OCI-LY7 (cell line): ENCODE results near the gene AIFM3. TPM values are rescaled to one million over a fixed set of nuclear protein-coding genes. Genes with fewer than 3 reads are reported as not detected.

ENCODE experiments used
- BruUV-seq: library from RNA; stranded (reverse); fragments of 400-500 nt; replicated peaks from 2 replicates; lab custom pipeline; 2021; lab: Mats Ljungman, UMichigan
- CTCF ChIA-PET: fragments of 300-600 bp; sonication (Branson Sonifier 250); formaldehyde crosslinking; loops from one replicate; lab custom pipeline; 2022; ENCODE audit warnings: antibody characterized with exemption; ENCODE audit not compliant: unreplicated experiment; lab: Charles Lee
- POLR2A ChIA-PET: fragments of 300-600 bp; sonication (Branson Sonifier 250); formaldehyde crosslinking; loops from one replicate; lab custom pipeline; 2022; ENCODE audit warnings: antibody characterized with exemption; lab: Charles Lee
- DNase-seq: peaks from one replicate; pipeline ENCODE4 v3.0.0-alpha.2; 2015; ENCODE audit warnings: low spot score
- H2AFZ ChIP-seq: fragments of 200-600 bp; sonication (generic), shearing (Covaris generic); 2 replicates; pipeline ENCODE4 v1.6.1; 2014; ENCODE audit warnings: mild to moderate bottlenecking, antibody characterized with exemption, low read length, moderate library complexity
- H3K27ac ChIP-seq: fragments of 200-600 bp; sonication (generic); 2 replicates; pipeline ENCODE4 v1.5.1; 2014; ENCODE audit warnings: mixed run types, low read depth, mild to moderate bottlenecking, moderate library complexity, low read length, inconsistent platforms; ENCODE audit not compliant: poor library complexity, severe bottlenecking
- H3K36me3 ChIP-seq: fragments of 200-600 bp; sonication (generic); 2 replicates; pipeline ENCODE4 v1.6.1; 2014; ENCODE audit warnings: mild to moderate bottlenecking, antibody characterized with exemption, low read length, moderate library complexity, mixed read lengths; ENCODE audit not compliant: insufficient read depth
- H3K4me1 ChIP-seq: fragments of 200-600 bp; sonication (generic); 2 replicates; pipeline ENCODE4 v1.5.1; 2014; ENCODE audit warnings: mild to moderate bottlenecking, low read length; ENCODE audit not compliant: insufficient read depth, poor library complexity, severe bottlenecking
- H3K4me2 ChIP-seq: fragments of 200-600 bp; sonication (generic); 2 replicates; pipeline ENCODE4 v1.6.1; 2014; ENCODE audit warnings: mild to moderate bottlenecking, low read length
- H3K4me3 ChIP-seq: fragments of 200-600 bp; sonication (generic); 2 replicates; pipeline ENCODE4 v1.5.1; 2014; ENCODE audit warnings: mild to moderate bottlenecking, low read depth, low read length; ENCODE audit not compliant: poor library complexity, severe bottlenecking
- H3K79me2 ChIP-seq: fragments of 200-600 bp; sonication (generic); 2 replicates; pipeline ENCODE4 v1.6.1; 2016; ENCODE audit warnings: low read depth, mild to moderate bottlenecking, low read length, moderate library complexity, mixed read lengths; ENCODE audit not compliant: insufficient read depth
- H3K9me2 ChIP-seq: fragments of 200-600 bp; sonication (generic); 2 replicates; pipeline ENCODE4 v1.6.1; 2016; ENCODE audit warnings: mild to moderate bottlenecking, low read length, mixed read lengths; ENCODE audit not compliant: insufficient read depth
- H3K9me3 ChIP-seq: fragments of 200-600 bp; sonication (generic); 2 replicates; pipeline ENCODE4 v1.6.1; 2014; ENCODE audit warnings: mild to moderate bottlenecking, mixed run types, low read length, mixed read lengths
- H4K20me1 ChIP-seq: fragments of 200-600 bp; sonication (generic); 2 replicates; pipeline ENCODE4 v1.6.1; 2014; ENCODE audit warnings: mild to moderate bottlenecking, antibody characterized with exemption, low read length, moderate library complexity, mixed read lengths; ENCODE audit not compliant: insufficient read depth
- EZH2phosphoT487 ChIP-seq: fragments of 200-600 bp; sonication (generic); IDR thresholded peaks from 2 replicates; pipeline ENCODE4 v1.6.1; 2018; ENCODE audit warnings: low read depth, borderline replicate concordance, mild to moderate bottlenecking, mixed run types, antibody characterized with exemption, low read length, moderate library complexity, mixed read lengths
- intact Hi-C: fragments of 100-400 bp; cut with micrococcal nuclease; formaldehyde crosslinking; loops from one replicate; pipeline ENCODE4 v1.10.0; 2022; ENCODE audit not compliant: unreplicated experiment
- total RNA-seq, 2 experiments: library from RNA; depleted of rRNA in 1 of 2; stranded (reverse); fragments of >200 nt in 1 of 2; shearing (Covaris generic) in 1 of 2; gene quantifications; 2 replicates each; pipeline ENCODE4 v1.2.3, GENCODE V29; 2014 to 2022
- TF ChIP-seq, protein P1 (sequence below): fragments of 200-600 bp; sonication (generic); conservative IDR thresholded peaks from 2 replicates; pipeline ENCODE4 v1.5.1; 2014; ENCODE audit warnings: mild to moderate bottlenecking, antibody characterized with exemption, low read length, moderate library complexity, mixed read lengths

The AIFM3 gene
- total RNA-seq, 2 experiments from 2014 or later = 0.47 TPM; not detected in 1

GRCh38 chr22:20926243-20926642 lies 40.8 kb upstream of the AIFM3 start:
- no peak for DNase-seq
- Histone ChIP-seq H3K4me2 (no peak overlapping the region), H3K27ac (peak overlapping the region; percentile 31), H3K36me3 (peaks cover 61% of the 10 kb centered on the region), H3K79me2 (peaks cover 99% of the 10 kb centered on the region), H3K9me3 (peaks cover 8% of the 10 kb centered on the region), H3K4me1 (peaks cover 47% of the 10 kb centered on the region), H2AFZ (no peak overlapping the region), H3K9me2 (no peaks in the 10 kb centered on the region), H4K20me1 (peaks cover 35% of the 10 kb centered on the region), H3K4me3 (no peak overlapping the region)
- ChIA-PET POLR2A (interaction anchor here (1.6 kb wide), 1 partner anchor 10 kb away, joined by 5 read pairs; no protein-coding TSS in a partner anchor), CTCF (interaction anchor here (0.5 kb wide), 1 partner anchor 774 kb away, joined by 4 read pairs; no protein-coding TSS in a partner anchor)
- intact Hi-C loops = no loop called here
- TF ChIP-seq, protein P1, sequence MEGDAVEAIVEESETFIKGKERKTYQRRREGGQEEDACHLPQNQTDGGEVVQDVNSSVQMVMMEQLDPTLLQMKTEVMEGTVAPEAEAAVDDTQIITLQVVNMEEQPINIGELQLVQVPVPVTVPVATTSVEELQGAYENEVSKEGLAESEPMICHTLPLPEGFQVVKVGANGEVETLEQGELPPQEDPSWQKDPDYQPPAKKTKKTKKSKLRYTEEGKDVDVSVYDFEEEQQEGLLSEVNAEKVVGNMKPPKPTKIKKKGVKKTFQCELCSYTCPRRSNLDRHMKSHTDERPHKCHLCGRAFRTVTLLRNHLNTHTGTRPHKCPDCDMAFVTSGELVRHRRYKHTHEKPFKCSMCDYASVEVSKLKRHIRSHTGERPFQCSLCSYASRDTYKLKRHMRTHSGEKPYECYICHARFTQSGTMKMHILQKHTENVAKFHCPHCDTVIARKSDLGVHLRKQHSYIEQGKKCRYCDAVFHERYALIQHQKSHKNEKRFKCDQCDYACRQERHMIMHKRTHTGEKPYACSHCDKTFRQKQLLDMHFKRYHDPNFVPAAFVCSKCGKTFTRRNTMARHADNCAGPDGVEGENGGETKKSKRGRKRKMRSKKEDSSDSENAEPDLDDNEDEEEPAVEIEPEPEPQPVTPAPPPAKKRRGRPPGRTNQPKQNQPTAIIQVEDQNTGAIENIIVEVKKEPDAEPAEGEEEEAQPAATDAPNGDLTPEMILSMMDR = no peak
- TF ChIP-seq EZH2phosphoT487 = no peak
- no TSS peak for BruUV-seq

DNA sequence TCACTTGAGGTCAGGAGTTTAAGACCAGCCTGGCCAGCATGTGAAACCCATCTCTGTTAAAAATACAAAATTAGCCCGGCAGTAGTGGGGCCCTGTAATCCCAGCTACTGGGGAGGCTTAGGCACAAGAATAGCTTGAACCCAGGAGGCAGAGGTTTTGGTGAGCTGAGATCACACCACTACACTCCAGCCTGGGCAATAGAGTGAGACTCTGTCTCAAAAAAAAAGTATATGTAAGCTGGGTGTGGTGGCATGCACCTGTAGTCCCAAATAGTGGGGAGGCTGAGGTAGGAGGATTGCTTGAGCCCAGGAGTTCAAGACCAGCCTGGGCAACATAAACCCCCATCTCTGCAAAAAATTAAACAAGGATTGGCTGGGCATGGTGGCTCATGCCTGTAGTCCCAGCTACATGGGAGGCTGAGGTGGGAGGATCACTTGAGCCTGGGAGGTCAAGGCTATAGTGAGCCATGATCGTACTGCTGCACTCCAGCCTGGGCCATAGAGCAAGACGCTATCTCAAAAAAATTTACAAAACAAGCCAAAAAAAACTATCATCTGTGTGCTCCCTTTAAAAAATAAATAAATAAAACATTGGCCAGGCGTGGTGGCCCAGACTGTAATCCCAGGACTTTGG lies 39.0 kb upstream of the AIFM3 start:
- H3K9me3 ChIP-seq = peaks cover 8% of the 10 kb centered on the region
- ChIA-PET CTCF (no interaction called here), POLR2A (interaction anchor here (0.6 to 0.7 kb wide), 2 partner anchors 724 to 1574 kb away, joined by 4 read pairs; no protein-coding TSS in a partner anchor)
- no TSS peak for BruUV-seq
- H3K4me3 ChIP-seq = no peak overlapping the region
- H3K27ac ChIP-seq = no peak overlapping the region
- TF ChIP-seq, protein P1 = no peak
- TF ChIP-seq EZH2phosphoT487 = no peak
- peaks cover 31% of the 10 kb centered on the region for H3K4me1 ChIP-seq
- intact Hi-C loops = no loop called here
- peaks cover 66% of the 10 kb centered on the region for H3K36me3 ChIP-seq
- H3K4me2 ChIP-seq = no peak overlapping the region
- H3K9me2 ChIP-seq = no peaks in the 10 kb centered on the region
- no peak for DNase-seq
- H4K20me1 ChIP-seq = peaks cover 35% of the 10 kb centered on the region
- H3K79me2 ChIP-seq = peaks cover 99% of the 10 kb centered on the region
- H2AFZ ChIP-seq = no peak overlapping the region

GRCh38 chr22:20928573-20928967 lies 38.5 kb upstream of the AIFM3 start:
- H3K4me3 ChIP-seq = no peak overlapping the region
- peaks cover 29% of the 10 kb centered on the region for H3K4me1 ChIP-seq
- no TSS peak for BruUV-seq
- peaks cover 99% of the 10 kb centered on the region for H3K79me2 ChIP-seq
- CTCF ChIA-PET = no interaction called here
- POLR2A ChIA-PET = interaction anchor here (0.7 kb wide), 2 partner anchors 12 to 27 kb away, joined by 8 to 9 read pairs; no protein-coding TSS in a partner anchor
- no peak for DNase-seq
- peaks cover 8% of the 10 kb centered on the region for H3K9me3 ChIP-seq
- H3K36me3 ChIP-seq = peaks cover 67% of the 10 kb centered on the region
- intact Hi-C loops = no loop called here
- no peak overlapping the region for H3K4me2 ChIP-seq
- TF ChIP-seq, protein P1 = no peak
- TF ChIP-seq EZH2phosphoT487 = no peak
- no peaks in the 10 kb centered on the region for H3K9me2 ChIP-seq
- no peak overlapping the region for H2AFZ ChIP-seq
- no peak overlapping the region for H3K27ac ChIP-seq
- peaks cover 35% of the 10 kb centered on the region for H4K20me1 ChIP-seq
